SJSA1 (cell line): ENCODE measurements around the gene LEF1. TPM values are rescaled to one million over a fixed set of nuclear protein-coding genes. Genes with fewer than 3 reads are reported as not detected.

ENCODE experiments used
- DNase-seq, 2 experiments: peaks; one replicate each; pipeline ENCODE4 v3.0.0-alpha.2; 2015 to 2020; ENCODE audit warnings: low spot score in 2 of 2, low read depth in 1 of 2
- H3K27ac ChIP-seq: fragments of 250-450 bp; sonication (Bioruptor Pico); 2 replicates; pipeline ENCODE4 v1.5.1; 2020; ENCODE audit warnings: mild to moderate bottlenecking, moderate library complexity
- H3K27me3 ChIP-seq: fragments of 250-450 bp; sonication (Bioruptor Pico); replicated peaks from 2 replicates; pipeline ENCODE4 v1.5.1; 2020; ENCODE audit warnings: mild to moderate bottlenecking, moderate library complexity
- H3K36me3 ChIP-seq: fragments of 250-450 bp; sonication (Bioruptor Pico); 2 replicates; pipeline ENCODE4 v1.5.1; 2020; ENCODE audit warnings: mild to moderate bottlenecking
- H3K4me1 ChIP-seq: fragments of 250-450 bp; sonication (Bioruptor Pico); replicated peaks from 2 replicates; pipeline ENCODE4 v1.6.1; 2021; ENCODE audit warnings: mild to moderate bottlenecking
- H3K4me3 ChIP-seq: fragments of 250-450 bp; sonication (Bioruptor Pico); 2 replicates; pipeline ENCODE4 v1.5.1; 2020; ENCODE audit warnings: mild to moderate bottlenecking
- H3K9me3 ChIP-seq: fragments of 250-450 bp; sonication (Bioruptor Pico); replicated peaks from 2 replicates; pipeline ENCODE4 v1.5.1; 2020; ENCODE audit warnings: mild to moderate bottlenecking
- total RNA-seq: library from RNA; depleted of rRNA; stranded (reverse); fragments of >200 nt; shearing (Covaris generic); gene quantifications from 2 replicates; pipeline ENCODE4 v1.2.3, GENCODE V29; 2014; rRNA removed

The LEF1 gene
- total RNA-seq = 46.3 and 55.5 TPM in 2 replicates

DNA sequence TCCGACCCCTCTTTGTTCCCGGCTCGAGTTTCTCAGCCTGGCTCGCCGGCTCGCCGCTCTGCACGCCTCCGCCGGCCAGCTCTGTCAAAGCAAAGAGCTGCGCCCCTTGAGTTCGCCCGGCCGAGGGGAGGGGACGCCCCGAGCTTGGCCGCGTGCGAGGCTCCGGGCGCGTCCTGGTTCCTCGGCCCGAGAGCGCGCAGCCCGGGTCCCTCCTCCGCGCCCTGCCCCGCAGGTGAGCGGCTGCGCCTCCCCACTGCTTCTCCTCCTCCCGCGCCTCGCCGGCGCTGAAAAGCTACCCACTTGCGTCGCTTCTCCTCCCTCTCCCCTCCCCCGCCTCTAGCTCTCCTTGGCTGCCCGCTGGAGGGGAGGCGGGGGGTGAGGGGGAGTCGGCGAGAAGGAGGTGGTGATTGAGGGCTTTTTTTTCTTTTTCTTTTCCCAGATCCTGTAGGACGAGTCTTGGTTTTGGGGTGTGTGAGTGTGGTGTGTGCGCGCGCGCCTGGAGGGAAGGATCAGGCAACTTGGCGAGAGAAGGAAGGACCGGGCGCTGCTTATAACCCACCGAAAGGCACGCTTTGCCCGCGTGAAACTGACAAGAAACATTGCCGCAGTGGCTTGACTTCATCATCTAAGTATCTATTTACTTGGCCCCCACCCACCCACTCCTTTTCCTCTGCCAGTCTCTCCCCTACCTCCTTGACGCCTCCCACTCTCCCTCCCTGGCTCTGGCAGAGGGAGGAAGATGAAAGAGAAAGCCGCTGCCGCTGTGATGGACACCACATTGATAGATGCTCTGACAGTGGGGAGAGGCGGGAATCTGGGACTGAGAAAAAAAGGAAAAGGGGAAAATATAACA is at the start of gene LEF1:
Gene LEF1 (minus strand): TSS at position 262 of the 853 bp plus-strand sequence. CDS start 1,165 bp downstream, outside the sequence.
- Histone ChIP-seq H3K27me3 (peaks cover 10% of the 10 kb centered on the region), H3K4me1 (peaks cover 64% of the 10 kb centered on the region), H3K4me3 (peak within 1 kb of the TSS; percentile 67), H3K9me3 (no peaks in the 10 kb centered on the region), H3K27ac (peak within 1 kb of the TSS; percentile 75), H3K36me3 (peaks cover 21% of the 10 kb centered on the region)
- peak; percentile 88 to 93 for DNase-seq

DNA sequence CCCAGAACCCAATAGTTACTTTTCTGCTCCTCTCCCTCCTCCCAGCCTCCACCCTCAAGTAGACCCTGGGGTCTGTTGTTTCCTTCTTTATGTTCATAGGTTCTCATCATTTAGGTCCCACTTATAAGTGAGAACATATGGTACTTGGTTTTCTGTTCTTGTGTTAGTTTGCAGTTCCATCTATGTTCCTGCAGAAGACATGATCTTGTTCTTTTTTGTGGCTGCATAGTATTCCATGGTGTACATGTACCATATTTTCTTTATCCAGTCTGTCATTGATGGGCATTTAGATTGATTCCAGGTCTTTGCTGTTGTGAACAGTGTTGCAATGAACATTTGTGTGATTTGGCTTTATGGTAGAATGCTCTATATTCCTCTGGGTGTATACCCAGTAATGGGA is 47.8 kb upstream of the LEF1 start:
- no peaks in the 10 kb centered on the region for H3K9me3 ChIP-seq
- no peak overlapping the region for H3K4me3 ChIP-seq
- no peaks in the 10 kb centered on the region for H3K27me3 ChIP-seq
- H3K4me1 ChIP-seq = peaks cover 4% of the 10 kb centered on the region
- no peak for DNase-seq
- no peak overlapping the region for H3K27ac ChIP-seq
- no peaks in the 10 kb centered on the region for H3K36me3 ChIP-seq

DNA sequence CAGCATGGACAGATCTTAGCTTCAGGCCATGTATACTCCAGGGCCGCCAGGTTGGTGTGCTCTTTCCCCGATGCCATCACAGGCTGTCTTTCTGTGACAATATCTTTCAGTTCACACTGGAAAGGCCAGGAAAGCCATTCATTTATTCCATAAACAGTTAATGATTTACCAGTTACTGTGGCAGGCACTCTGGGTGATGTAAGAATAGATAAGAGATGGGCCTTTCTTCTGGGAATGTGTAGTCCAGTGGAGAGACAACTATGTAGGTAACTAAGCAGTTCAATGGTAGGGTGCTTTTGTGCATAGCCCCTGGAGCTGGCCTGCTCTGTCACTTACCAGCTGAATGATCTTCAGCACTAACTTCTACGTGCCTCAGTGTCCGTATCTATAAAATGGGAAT is 46.3 kb upstream of the LEF1 start:
- H3K36me3 ChIP-seq = no peaks in the 10 kb centered on the region
- H3K9me3 ChIP-seq = no peaks in the 10 kb centered on the region
- H3K4me3 ChIP-seq = no peak overlapping the region
- no peak for DNase-seq
- H3K4me1 ChIP-seq = peaks cover 13% of the 10 kb centered on the region
- no peaks in the 10 kb centered on the region for H3K27me3 ChIP-seq
- no peak overlapping the region for H3K27ac ChIP-seq

DNA sequence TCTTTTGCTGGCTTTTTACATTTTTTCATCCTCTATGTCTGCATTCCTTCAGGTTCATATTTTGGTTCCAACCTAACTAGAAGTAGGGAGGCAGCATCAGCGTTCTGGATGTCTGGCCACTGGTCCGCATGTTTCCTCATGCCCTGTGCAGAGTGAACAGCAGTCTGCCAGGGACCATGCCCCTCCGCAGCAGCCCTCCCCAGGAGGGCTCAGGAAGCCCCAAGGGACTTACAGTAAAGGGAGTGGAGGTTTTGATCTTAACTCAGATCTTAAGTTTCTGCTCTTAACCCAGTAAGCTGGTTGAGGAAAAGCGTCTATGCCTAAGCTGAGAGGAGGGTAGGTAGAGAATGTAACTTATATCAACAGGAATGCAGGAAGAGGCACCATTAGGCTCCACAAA is 45.0 kb upstream of the LEF1 start:
- Histone ChIP-seq H3K36me3 (no peaks in the 10 kb centered on the region), H3K4me1 (peaks cover 13% of the 10 kb centered on the region), H3K27me3 (no peaks in the 10 kb centered on the region), H3K27ac (no peak overlapping the region), H3K9me3 (no peaks in the 10 kb centered on the region), H3K4me3 (no peak overlapping the region)
- DNase-seq = no peak

DNA sequence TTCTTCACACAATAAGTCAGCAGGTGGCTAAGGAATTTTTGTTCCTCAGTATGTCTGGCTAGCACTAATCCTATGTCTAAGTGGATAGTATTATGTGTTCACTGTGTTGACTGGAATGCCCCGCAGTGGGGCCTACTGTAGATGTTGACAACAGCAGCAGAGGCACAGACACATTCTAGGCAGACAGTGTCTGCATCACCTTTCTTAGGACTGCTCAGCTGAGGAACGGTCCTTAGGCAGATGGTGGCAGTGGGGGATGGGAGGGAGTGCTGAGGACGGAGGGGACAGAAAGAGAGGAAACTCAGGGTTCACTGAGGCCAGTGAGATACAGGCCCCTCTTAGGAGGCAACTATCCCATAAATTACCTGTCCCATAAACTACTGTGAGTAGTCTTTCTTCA is 44.6 kb upstream of the LEF1 start:
- Histone ChIP-seq H3K4me3 (no peak overlapping the region), H3K27ac (no peak overlapping the region), H3K27me3 (no peaks in the 10 kb centered on the region), H3K4me1 (peaks cover 13% of the 10 kb centered on the region), H3K36me3 (no peaks in the 10 kb centered on the region), H3K9me3 (no peaks in the 10 kb centered on the region)
- DNase-seq = no peak

DNA sequence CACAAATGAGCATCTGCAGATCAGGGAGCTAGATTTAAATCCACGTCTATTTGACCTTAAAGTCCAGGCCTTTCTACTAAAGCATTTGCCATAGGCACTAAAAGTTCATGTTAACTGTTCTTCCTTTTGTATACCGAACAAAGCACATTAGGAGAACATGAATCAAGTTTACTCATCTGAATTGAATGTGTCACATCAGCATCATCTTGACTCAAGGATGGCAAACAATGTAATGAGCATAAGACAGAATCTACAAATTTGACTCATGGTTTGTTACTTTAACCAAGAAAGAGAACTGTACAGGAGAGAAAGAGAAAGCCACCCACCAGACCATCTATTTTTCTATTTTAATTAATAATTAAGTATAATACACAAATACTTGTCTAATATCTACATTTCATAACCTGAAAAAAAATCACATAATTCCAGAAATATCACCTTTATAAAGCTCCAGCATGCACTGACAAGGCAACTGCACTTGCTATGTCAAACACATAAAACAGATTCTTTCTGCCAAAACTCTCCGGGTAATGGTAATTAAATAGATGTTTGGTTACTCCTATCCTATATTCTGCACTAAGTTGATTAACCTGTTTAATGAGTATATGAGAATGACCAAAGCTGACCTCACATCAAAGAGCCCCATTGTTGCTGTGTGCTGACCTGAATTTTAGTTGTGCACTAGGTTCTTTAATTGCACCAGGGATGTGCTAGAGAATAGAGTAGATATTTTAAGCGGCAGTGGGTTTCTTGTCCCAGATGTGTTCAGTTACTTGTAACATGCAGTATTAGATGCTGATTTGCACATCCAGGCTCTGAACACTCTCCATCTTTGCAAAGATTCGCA is 42.5 kb upstream of the LEF1 start:
- H3K27me3 ChIP-seq = no peaks in the 10 kb centered on the region
- no peak overlapping the region for H3K4me3 ChIP-seq
- no peaks in the 10 kb centered on the region for H3K36me3 ChIP-seq
- no peak overlapping the region for H3K27ac ChIP-seq
- no peaks in the 10 kb centered on the region for H3K9me3 ChIP-seq
- peak in 1 of 2 experiments; percentile 61 for DNase-seq
- peaks cover 19% of the 10 kb centered on the region for H3K4me1 ChIP-seq

DNA sequence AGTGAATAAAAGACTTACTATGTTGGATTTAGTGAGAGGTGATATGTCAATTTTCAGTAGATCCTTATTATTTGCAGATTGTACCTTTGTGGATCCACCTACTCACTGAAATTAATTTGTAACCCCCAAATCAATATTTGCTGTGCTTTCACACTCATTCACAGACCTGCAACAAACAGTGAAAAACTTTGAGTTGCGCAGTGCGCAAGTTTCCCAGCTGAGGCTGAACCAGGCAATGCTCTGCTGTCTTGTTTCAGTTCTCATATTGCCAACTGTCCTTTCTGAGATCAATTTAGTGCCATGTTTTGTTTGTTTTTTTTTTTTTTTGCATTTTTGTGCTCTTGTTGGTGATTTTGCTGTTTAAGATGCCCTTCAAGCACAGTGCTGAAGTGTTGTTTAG is 40.8 kb upstream of the LEF1 start:
- Histone ChIP-seq H3K9me3 (no peaks in the 10 kb centered on the region), H3K4me1 (peaks cover 25% of the 10 kb centered on the region), H3K27me3 (no peaks in the 10 kb centered on the region), H3K4me3 (no peak overlapping the region), H3K36me3 (no peaks in the 10 kb centered on the region), H3K27ac (no peak overlapping the region)
- no peak for DNase-seq

DNA sequence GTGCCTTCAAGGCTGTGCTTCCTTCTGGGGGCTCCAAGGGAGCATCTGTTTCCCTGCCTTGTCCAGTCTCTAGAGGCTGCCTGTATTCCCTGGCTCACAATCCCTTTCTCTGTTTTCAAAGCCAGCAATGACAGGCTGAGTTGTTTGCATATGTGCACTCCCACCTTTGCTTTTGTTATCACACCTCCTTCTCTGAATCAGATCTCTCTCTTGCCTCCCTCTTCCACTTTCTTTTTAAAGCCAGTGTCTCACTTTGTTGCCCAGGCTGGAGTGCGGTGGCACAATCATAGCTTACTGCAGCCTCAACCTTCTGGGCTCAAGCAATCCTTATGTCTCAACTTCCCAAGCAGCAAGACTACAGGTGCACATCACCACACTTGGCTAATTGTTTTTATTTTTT is 37.1 kb upstream of the LEF1 start:
- no peak overlapping the region for H3K27ac ChIP-seq
- H3K36me3 ChIP-seq = no peaks in the 10 kb centered on the region
- no peaks in the 10 kb centered on the region for H3K9me3 ChIP-seq
- DNase-seq = no peak
- no peak overlapping the region for H3K4me3 ChIP-seq
- peaks cover 26% of the 10 kb centered on the region for H3K4me1 ChIP-seq
- H3K27me3 ChIP-seq = no peaks in the 10 kb centered on the region

DNA sequence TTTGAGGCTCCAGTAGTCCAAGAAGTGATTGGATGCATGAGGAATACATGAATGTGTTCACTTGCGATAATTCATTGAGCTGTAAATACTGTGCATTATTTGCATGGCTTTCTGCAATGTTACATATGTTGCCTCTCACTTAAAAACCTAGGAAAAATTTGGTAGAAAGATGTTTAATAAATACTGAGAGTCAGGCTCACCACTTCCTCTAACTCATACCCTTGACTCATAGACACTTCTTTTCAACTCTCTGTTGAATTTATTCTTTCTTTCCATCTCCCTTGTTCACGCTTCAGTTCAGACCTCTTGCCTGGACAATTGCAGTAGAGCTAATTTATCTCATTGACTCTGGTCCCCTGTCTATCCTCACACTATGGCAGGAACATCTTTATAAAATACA is 35.8 kb upstream of the LEF1 start:
- Histone ChIP-seq H3K4me3 (no peak overlapping the region), H3K27me3 (no peaks in the 10 kb centered on the region), H3K27ac (no peak overlapping the region), H3K4me1 (peaks cover 22% of the 10 kb centered on the region), H3K36me3 (no peaks in the 10 kb centered on the region), H3K9me3 (no peaks in the 10 kb centered on the region)
- peak in 1 of 2 experiments; percentile 39 for DNase-seq

DNA sequence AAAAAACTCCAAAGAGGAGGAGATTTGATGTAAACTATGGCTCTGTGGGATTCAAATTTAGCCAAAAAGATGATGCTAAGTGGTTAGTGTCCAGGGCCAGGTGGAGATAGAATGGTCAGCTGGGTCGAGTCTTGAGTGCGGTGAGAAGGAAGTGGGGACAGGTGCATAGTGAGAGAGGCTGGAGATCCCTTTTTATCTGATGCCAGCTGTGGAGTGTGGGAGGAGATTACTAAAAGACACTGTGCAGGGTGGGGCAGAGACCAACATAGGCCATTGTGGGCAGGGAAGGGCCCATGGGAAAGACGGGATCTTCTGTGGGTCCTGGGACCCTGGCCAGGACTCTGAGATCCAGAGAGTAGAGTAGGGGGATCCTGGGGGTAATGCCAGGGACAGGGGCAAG is 34.6 kb upstream of the LEF1 start:
- H3K27ac ChIP-seq = no peak overlapping the region
- no peak for DNase-seq
- H3K27me3 ChIP-seq = no peaks in the 10 kb centered on the region
- no peaks in the 10 kb centered on the region for H3K36me3 ChIP-seq
- H3K9me3 ChIP-seq = no peaks in the 10 kb centered on the region
- no peak overlapping the region for H3K4me3 ChIP-seq
- peaks cover 22% of the 10 kb centered on the region for H3K4me1 ChIP-seq

DNA sequence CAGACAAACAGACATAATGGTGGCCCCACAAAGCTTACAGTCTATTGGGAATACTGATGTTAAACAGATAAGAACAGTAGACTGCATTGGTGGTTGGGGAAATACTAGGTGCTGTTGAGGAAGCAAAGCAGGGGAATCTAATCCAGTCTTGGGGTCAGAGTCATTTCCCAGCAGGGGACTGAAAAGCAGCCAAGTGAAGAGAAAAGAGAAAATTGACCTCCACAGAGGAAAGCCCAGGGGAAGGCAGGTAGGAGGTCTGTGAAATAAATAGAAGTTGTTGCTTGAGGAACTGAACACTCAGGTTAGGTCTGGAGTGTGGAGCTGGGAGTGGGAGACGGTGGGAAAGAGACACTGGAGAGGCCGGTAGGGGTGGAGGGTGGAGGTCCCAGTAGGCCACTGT is 33.0 kb upstream of the LEF1 start:
- H3K4me3 ChIP-seq = no peak overlapping the region
- H3K4me1 ChIP-seq = peaks cover 22% of the 10 kb centered on the region
- DNase-seq = no peak
- H3K27ac ChIP-seq = no peak overlapping the region
- H3K36me3 ChIP-seq = no peaks in the 10 kb centered on the region
- no peaks in the 10 kb centered on the region for H3K27me3 ChIP-seq
- H3K9me3 ChIP-seq = no peaks in the 10 kb centered on the region

DNA sequence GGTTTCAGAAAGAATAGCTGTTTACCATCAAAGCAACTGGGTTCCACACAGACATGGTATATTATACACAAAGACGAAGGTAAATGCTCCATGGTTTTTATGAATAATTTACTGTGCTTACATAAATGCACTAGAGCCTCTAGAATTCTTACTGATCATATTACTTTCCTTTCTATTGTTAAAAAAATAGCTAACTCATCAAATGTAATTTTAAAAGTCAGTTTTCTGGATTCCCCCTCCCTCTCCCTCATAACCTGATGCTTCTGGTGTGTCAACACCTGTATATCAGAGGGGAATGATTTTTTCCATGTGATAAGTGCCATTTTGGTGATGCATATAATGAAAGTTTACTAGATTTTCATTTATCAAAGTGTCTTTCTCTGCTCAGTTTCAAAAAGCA is 31.1 kb upstream of the LEF1 start:
- Histone ChIP-seq H3K9me3 (no peaks in the 10 kb centered on the region), H3K4me3 (no peak overlapping the region), H3K36me3 (no peaks in the 10 kb centered on the region), H3K27ac (no peak overlapping the region), H3K27me3 (no peaks in the 10 kb centered on the region), H3K4me1 (peaks cover 15% of the 10 kb centered on the region)
- no peak for DNase-seq

DNA sequence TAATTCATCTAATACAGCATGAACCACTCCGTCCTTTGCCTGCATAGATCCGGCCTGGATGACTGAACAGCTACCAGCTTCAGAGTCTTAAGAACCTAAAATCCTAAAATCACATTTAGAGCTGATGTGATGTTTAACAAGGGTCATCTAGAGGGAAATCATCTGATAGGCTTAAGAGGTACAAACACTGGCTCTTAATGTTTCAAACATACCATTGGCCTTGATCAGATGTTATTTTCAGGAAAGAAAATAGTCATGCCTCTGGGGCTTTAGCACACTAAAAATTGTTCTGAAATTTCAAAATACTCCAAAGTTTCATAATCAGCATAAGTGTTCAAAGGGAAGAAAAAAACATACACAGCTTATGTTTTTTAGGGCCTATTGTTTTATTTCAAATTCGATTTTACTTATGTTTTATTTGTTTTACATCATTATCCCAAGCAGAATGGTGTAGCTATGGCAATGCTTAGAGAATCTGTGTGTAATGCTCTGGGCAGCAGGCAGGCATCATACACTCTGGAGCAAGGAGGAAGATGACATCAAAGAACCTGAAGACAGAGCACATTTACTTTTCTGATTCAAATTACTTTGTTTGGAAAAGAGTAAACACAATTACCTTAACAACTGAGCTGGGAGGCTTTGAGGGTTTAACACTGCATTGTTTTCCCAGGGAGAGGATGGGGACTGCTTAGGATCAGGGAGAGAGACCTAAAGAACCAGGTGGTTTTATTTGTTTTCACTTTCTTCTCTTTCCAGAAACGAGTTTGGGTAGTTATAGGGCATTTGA is 25.3 kb upstream of the LEF1 start:
- no peak overlapping the region for H3K4me3 ChIP-seq
- no peaks in the 10 kb centered on the region for H3K36me3 ChIP-seq
- peaks cover 30% of the 10 kb centered on the region for H3K4me1 ChIP-seq
- H3K9me3 ChIP-seq = no peaks in the 10 kb centered on the region
- peak overlapping the region; percentile 29; the same call in 1 of the 2 replicates for H3K27ac ChIP-seq
- DNase-seq = peak in 1 of 2 experiments; percentile 35
- no peaks in the 10 kb centered on the region for H3K27me3 ChIP-seq
